Spleen (tissue), 7 donors: ENCODE data around the gene PNLIPRP2.

ENCODE experiments used
- POLR2A ChIP-seq, 3 donors: fragments of 450-650 bp; IDR thresholded peaks; one replicate each; pipeline ENCODE4 v1.5.1; 2017; ENCODE audit warnings: antibody characterized with exemption in 3 of 3, mild to moderate bottlenecking in 1 of 3
- TF ChIP-seq, protein P1 (sequence below), 11 experiments: fragments of 200-600 bp in 7 of 11; fragments of 450-650 bp in 4 of 11; sonication (generic) in 4 of 11; IDR thresholded peaks in 8 of 11; conservative IDR thresholded peaks in 3 of 11; 1 replicate in 7 of 11; 2 replicates in 4 of 11; pipeline versions ENCODE4 v1.4.0 to v1.8.0; 2016 to 2021; ENCODE audit warnings: antibody characterized with exemption in 11 of 11, inconsistent platforms in 4 of 11, mild to moderate bottlenecking in 1 of 11
- donor health status: DM: no; HTN: no; CAD: no; lungs with moderate emphysema.
- donor health status: DM: no; HTN: no; CAD: no.
- donor health status: DM: no; HTN: no; CAD: no.

DNA sequence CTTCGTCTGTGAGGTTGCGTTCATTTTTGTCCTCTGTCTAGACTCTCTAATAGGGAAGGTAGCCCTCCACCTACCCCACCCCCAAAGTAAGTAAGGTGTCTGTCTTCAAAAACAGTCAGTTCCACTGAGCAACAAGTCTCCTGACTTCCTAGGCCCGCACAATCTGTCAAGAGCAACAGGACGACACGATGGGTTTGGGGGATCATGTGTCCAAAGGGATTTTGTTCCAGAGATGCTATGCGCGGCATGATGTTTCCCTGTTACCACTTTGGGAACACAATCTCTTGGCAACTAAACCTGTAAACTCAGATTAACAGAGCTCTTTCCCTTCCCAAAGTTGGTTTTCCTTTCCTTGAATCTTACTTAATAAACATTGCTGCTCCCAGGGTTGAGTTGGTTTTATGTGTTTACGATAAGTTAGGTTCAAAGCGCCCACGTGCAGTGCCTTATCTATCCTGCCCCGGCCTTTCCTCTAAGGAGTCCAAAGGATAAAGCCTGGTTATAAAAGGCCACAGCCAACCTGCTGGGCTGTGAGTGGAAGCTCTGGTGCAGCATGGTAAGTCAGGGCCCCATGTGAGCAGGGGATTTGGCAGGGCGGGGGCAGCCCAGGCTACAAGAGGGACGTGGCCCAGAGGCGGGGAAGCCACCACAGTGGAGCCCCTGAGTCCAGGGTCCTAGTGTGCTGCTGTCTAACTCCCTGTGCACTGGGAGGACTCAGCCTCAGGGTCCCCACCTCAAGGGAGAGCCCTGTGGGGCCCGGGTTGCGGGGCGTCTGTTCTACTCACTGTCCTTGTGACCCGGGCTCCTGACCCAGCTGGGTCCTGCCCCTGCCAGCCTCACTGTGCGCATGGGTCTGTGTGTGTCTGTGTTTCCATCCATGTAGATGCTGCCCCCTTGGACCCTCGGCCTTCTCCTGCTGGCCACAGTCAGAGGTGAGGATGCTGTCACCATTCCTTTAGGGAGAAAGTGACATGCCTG lies at the start of gene PNLIPRP2:
- TF ChIP-seq POLR2A (IDR thresholded peaks at IDR 0.05) = no peak
- TF ChIP-seq, protein P1, sequence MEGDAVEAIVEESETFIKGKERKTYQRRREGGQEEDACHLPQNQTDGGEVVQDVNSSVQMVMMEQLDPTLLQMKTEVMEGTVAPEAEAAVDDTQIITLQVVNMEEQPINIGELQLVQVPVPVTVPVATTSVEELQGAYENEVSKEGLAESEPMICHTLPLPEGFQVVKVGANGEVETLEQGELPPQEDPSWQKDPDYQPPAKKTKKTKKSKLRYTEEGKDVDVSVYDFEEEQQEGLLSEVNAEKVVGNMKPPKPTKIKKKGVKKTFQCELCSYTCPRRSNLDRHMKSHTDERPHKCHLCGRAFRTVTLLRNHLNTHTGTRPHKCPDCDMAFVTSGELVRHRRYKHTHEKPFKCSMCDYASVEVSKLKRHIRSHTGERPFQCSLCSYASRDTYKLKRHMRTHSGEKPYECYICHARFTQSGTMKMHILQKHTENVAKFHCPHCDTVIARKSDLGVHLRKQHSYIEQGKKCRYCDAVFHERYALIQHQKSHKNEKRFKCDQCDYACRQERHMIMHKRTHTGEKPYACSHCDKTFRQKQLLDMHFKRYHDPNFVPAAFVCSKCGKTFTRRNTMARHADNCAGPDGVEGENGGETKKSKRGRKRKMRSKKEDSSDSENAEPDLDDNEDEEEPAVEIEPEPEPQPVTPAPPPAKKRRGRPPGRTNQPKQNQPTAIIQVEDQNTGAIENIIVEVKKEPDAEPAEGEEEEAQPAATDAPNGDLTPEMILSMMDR (IDR thresholded peaks at IDR 0.05 in 8 of 11, conservative IDR thresholded peaks at IDR 0.05 in 3 of 11) = no peak
